ENCODE measurements around the gene SIGLEC11.

DNA sequence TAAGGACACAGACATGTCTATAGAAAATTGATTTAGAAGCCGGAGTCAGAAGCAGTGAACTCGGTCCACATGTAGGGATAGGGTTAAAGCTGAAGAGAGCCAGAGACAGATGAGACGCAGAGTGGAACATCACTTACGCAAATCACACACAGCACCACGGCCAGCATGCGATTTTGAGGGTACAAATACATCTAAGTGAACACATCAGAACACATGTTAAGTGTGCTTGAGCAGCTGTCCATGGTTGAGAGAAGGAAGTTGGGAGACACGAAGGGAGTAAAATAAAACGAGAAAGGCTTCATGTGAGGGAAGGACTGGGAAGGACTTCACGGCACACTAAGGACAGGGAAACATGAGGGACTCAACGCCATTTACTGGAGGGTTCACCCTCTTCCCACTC is 25.4 kb upstream of the SIGLEC11 start:
- TF ChIP-seq, protein P1, sequence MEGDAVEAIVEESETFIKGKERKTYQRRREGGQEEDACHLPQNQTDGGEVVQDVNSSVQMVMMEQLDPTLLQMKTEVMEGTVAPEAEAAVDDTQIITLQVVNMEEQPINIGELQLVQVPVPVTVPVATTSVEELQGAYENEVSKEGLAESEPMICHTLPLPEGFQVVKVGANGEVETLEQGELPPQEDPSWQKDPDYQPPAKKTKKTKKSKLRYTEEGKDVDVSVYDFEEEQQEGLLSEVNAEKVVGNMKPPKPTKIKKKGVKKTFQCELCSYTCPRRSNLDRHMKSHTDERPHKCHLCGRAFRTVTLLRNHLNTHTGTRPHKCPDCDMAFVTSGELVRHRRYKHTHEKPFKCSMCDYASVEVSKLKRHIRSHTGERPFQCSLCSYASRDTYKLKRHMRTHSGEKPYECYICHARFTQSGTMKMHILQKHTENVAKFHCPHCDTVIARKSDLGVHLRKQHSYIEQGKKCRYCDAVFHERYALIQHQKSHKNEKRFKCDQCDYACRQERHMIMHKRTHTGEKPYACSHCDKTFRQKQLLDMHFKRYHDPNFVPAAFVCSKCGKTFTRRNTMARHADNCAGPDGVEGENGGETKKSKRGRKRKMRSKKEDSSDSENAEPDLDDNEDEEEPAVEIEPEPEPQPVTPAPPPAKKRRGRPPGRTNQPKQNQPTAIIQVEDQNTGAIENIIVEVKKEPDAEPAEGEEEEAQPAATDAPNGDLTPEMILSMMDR (IDR thresholded peaks at IDR 0.05; ENCODE audit: borderline replicate concordance, extremely low read depth, low read length, poor library complexity, severe bottlenecking), result no peak
- TF ChIP-seq EZH2 (IDR thresholded peaks at IDR 0.05; ENCODE audit: borderline replicate concordance, low read depth, low read length, severe bottlenecking), result no peak

All from DND-41 (cell line).